PC-9 (cell line): ENCODE measurements around the gene HTATIP2.

ENCODE experiments used
- CTCF ChIP-seq: fragments of 200-600 bp; sonication (generic); conservative IDR thresholded peaks from 2 replicates; pipeline ENCODE4 v1.6.1; 2017; ENCODE audit warnings: mixed run types, antibody characterized with exemption, mild to moderate bottlenecking, moderate library complexity
- EZH2 ChIP-seq: fragments of 200-600 bp; sonication (generic); IDR thresholded peaks from 2 replicates; pipeline ENCODE4 v1.8.0; 2017; ENCODE audit warnings: antibody characterized with exemption, low read depth

- TF ChIP-seq CTCF, result no peak
- no peak for TF ChIP-seq EZH2
These were observed 11.7 kb upstream of the HTATIP2 start for GRCh38 chr11:20351751-20352262.
